ENCODE results near the gene NKAIN4. TPM values are rescaled to one million over a fixed set of nuclear protein-coding genes. Genes with fewer than 3 reads are reported as not detected.

Gene NKAIN4
- total RNA-seq, 4 donors from 2014 or later = not detected

GRCh38 chr20:63246490-63247288 is 7.6 kb downstream of the NKAIN4 start:
- no peaks in the 10 kb centered on the region for H3K4me1 ChIP-seq
- no peaks in the 10 kb centered on the region for H3K36me3 ChIP-seq
- H3K4me3 ChIP-seq = no peak overlapping the region
- no peaks in the 10 kb centered on the region for H3K9me3 ChIP-seq
- peaks cover 0 to 8% of the 10 kb centered on the region in 2 donors for H3K27me3 ChIP-seq
- no peak for DNase-seq
- H3K27ac ChIP-seq = no peak overlapping the region
- TF ChIP-seq POLR2A (IDR thresholded peaks at IDR 0.05) (no peak), CTCF (IDR thresholded peaks at IDR 0.05) (no peak)

- Histone ChIP-seq H3K9me3 (no peaks in the 10 kb centered on the region), H3K4me1 (no peaks in the 10 kb centered on the region), H3K4me3 (no peak overlapping the region), H3K27me3 (peaks cover 0 to 8% of the 10 kb centered on the region in 2 donors), H3K36me3 (no peaks in the 10 kb centered on the region), H3K27ac (no peak overlapping the region)
- TF ChIP-seq CTCF (IDR thresholded peaks at IDR 0.05) = no peak
- no peak for TF ChIP-seq POLR2A (IDR thresholded peaks at IDR 0.05)
- no peak for DNase-seq
Measured at GRCh38 chr20:63244468-63244867, 9.8 kb downstream of the NKAIN4 start.

- no peak overlapping the region for H3K27ac ChIP-seq
- no peak overlapping the region for H3K4me3 ChIP-seq
- no peaks in the 10 kb centered on the region for H3K4me1 ChIP-seq
- H3K27me3 ChIP-seq = peaks cover 0 to 8% of the 10 kb centered on the region in 2 donors
- no peaks in the 10 kb centered on the region for H3K9me3 ChIP-seq
- no peaks in the 10 kb centered on the region for H3K36me3 ChIP-seq
- no peak for TF ChIP-seq CTCF (IDR thresholded peaks at IDR 0.05)
- no peak for TF ChIP-seq POLR2A (IDR thresholded peaks at IDR 0.05)
- DNase-seq = no peak
Measured at GRCh38 chr20:63243604-63244247, 10.5 kb downstream of the NKAIN4 start.

- Histone ChIP-seq H3K9me3 (no peaks in the 10 kb centered on the region), H3K36me3 (no peaks in the 10 kb centered on the region), H3K4me3 (no peak overlapping the region), H3K27ac (no peak overlapping the region), H3K27me3 (no peaks in the 10 kb centered on the region), H3K4me1 (no peaks in the 10 kb centered on the region)
- DNase-seq = no peak
- TF ChIP-seq POLR2A (IDR thresholded peaks at IDR 0.05) (no peak), CTCF (IDR thresholded peaks at IDR 0.05) (no peak)
Measured at GRCh38 chr20:63242736-63243135, 11.5 kb downstream of the NKAIN4 start.

GRCh38 chr20:63241272-63241671 is 13.0 kb downstream of the NKAIN4 start:
- no peaks in the 10 kb centered on the region for H3K9me3 ChIP-seq
- TF ChIP-seq POLR2A (IDR thresholded peaks at IDR 0.05) (no peak), CTCF (IDR thresholded peaks at IDR 0.05) (no peak)
- no peak overlapping the region for H3K4me3 ChIP-seq
- DNase-seq = no peak
- no peak overlapping the region for H3K27ac ChIP-seq
- no peaks in the 10 kb centered on the region for H3K27me3 ChIP-seq
- H3K4me1 ChIP-seq = no peaks in the 10 kb centered on the region
- no peaks in the 10 kb centered on the region for H3K36me3 ChIP-seq
